Measurements from ENCODE around the gene ALDH4A1. TPM values are rescaled to one million over a fixed set of nuclear protein-coding genes. Genes with fewer than 3 reads are reported as not detected.
A peak's percentile ranks its signal among the peaks of the same experiment; 100 is the strongest.

The ALDH4A1 gene
- total and polyA plus RNA-seq, 2 of the 4 experiments (the other 2 are of a cell fraction): 8.6 to 21.1 TPM

DNA sequence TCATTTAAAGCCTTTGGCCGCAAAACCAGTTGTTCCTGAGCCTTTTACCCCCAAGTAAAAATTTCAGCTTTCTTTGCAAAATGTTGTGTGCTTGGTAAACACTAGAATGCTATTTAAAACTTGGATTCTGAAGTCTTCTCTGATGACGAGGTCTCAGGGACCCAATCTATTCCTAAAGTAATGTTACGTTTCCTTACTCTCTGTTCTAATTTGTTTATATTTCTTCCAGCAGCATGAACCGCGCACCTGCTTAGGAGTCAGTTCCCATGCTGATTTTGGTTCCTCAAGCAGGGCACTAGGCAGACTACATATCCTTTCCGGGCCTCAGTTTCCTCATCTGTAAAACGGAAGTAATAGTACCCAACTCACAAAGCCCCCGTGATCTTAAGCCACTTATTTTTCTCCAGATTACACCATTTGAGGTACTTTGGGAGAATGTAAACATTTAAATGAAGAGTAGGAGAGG lies 969 bp upstream of the ALDH4A1 start:
- H3K4me2 ChIP-seq (ENCODE audit: low read depth, low read length): peak overlapping the region; percentile 75
- peaks cover 2% of the 10 kb centered on the region for H3K4me1 ChIP-seq (ENCODE audit: control insufficient read depth, insufficient read depth, low read length)
- no peak overlapping the region for H2BK120ac ChIP-seq (ENCODE audit: low read depth, low read length)
- peaks cover 6% of the 10 kb centered on the region; the same call in 1 of the 2 replicates for H3K36me3 ChIP-seq (ENCODE audit: control insufficient read depth, insufficient read depth, low read length)
- H3K9me1 ChIP-seq (ENCODE audit: insufficient read depth, low read length): no peaks in the 10 kb centered on the region
- no peaks in the 10 kb centered on the region for H3K27me3 ChIP-seq (ENCODE audit: control insufficient read depth, insufficient read depth, low read length)
- 61% methylated on average over 3 of the region's 8 CpGs; no CpG with 5 or more reads in 1 of the 2 experiments for WGBS, 2 experiments (ENCODE audit: extremely low coverage in 2 of 2, insufficient read length in 1 of 2)
- no peak overlapping the region for H3K14ac ChIP-seq (replicated peaks; ENCODE audit: low read depth, low read length)
- H2BK20ac ChIP-seq (ENCODE audit: low read depth, low read length): no peak overlapping the region
- H3K4me3 ChIP-seq (ENCODE audit: insufficient read depth, low read depth, low read length): peak overlapping the region; percentile 55
- POLR2A ChIA-PET (ENCODE audit: unreplicated experiment): no interaction called here
- DNase-seq (no peak), ATAC-seq (ENCODE audit: low read depth) (no peak)
- H3K18ac ChIP-seq (ENCODE audit: low read depth, low read length): no peak overlapping the region
- dilution Hi-C loops (cut with HindIII; ENCODE audit: low sequenced_read_pairs, unreplicated experiment): no loop called here
- no peak overlapping the region for H2BK5ac ChIP-seq (ENCODE audit: low read depth, low read length, poor library complexity, severe bottlenecking)
- H4K5ac ChIP-seq (ENCODE audit: low read depth, low read length): no peak overlapping the region
- H3K4ac ChIP-seq (ENCODE audit: low read depth, low read length): no peak overlapping the region
- CTCF ChIA-PET: interaction anchor here (3.0 kb wide), 1 partner anchor 9 kb away, joined by 14 read pairs; no protein-coding TSS in a partner anchor
- no TSS peak for BruUV-seq (replicated peaks)
- peaks cover 3% of the 10 kb centered on the region; the same call in 1 of the 2 replicates for H4K20me1 ChIP-seq (ENCODE audit: insufficient read depth, low read length)
- H3K9me3 ChIP-seq (ENCODE audit: control insufficient read depth, insufficient read depth, low read length): no peaks in the 10 kb centered on the region
- no peak overlapping the region for H2BK15ac ChIP-seq (ENCODE audit: low read depth, low read length)
- no peak overlapping the region for H3K27ac ChIP-seq (ENCODE audit: insufficient read depth, low read length)
- no peak overlapping the region for H4K91ac ChIP-seq (ENCODE audit: insufficient read depth, low read depth, low read length)
- in situ Hi-C loops (cut with MboI; ENCODE audit: low sequenced_read_pairs): no loop called here
- peaks cover 0 to 10% of the 10 kb centered on the region in 2 experiments; a peak in 1 of 4 replicates for H3K79me1 ChIP-seq (ENCODE audit: low read depth in 1 of 2, low read length in 2 of 2)
- no peak overlapping the region for H3K9ac ChIP-seq (ENCODE audit: low read depth, low read length)
- no peak overlapping the region for H3K23ac ChIP-seq (ENCODE audit: low read depth, low read length)
- H2AK9ac ChIP-seq (replicated peaks; ENCODE audit: low read depth, low read length, poor library complexity): no peak overlapping the region
- H4K8ac ChIP-seq (ENCODE audit: low read depth in 2 of 2, low read length in 2 of 2): no peak overlapping the region
- H2AFZ ChIP-seq (replicated peaks; ENCODE audit: low read length, poor library complexity): peak overlapping the region; percentile 97
- H2AK5ac ChIP-seq (ENCODE audit: low read depth, low read length): no peak overlapping the region
- intact Hi-C loops (cut with micrococcal nuclease): no loop called here
- TF ChIP-seq MAZ (IDR thresholded peaks at IDR 0.05; ENCODE audit: borderline replicate concordance, low read depth, low read length): no peak
- no peak for TF ChIP-seq SMC3 (IDR thresholded peaks at IDR 0.05; ENCODE audit: low read depth, low read length)
- no peak for TF ChIP-seq POLR2A (IDR thresholded peaks at IDR 0.05; ENCODE audit: low read depth, low read length)
- no peak for TF ChIP-seq RFX5 (IDR thresholded peaks at IDR 0.05; ENCODE audit: low read depth, low read length)
- TF ChIP-seq MXI1 (IDR thresholded peaks at IDR 0.05; ENCODE audit: borderline replicate concordance, low read depth, low read length): no peak
- no peak for TF ChIP-seq RCOR1 (IDR thresholded peaks at IDR 0.05; ENCODE audit: insufficient replicate concordance, low read length)
- no peak for TF ChIP-seq RAD21 (IDR thresholded peaks at IDR 0.05; ENCODE audit: low read length)
- no peak for TF ChIP-seq NFE2L2 (IDR thresholded peaks at IDR 0.05; ENCODE audit: low read depth, low read length)
- TF ChIP-seq, protein P1, sequence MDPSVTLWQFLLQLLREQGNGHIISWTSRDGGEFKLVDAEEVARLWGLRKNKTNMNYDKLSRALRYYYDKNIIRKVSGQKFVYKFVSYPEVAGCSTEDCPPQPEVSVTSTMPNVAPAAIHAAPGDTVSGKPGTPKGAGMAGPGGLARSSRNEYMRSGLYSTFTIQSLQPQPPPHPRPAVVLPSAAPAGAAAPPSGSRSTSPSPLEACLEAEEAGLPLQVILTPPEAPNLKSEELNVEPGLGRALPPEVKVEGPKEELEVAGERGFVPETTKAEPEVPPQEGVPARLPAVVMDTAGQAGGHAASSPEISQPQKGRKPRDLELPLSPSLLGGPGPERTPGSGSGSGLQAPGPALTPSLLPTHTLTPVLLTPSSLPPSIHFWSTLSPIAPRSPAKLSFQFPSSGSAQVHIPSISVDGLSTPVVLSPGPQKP (IDR thresholded peaks at IDR 0.05; ENCODE audit: borderline replicate concordance, low read depth, low read length): no peak
- TF ChIP-seq FOS (IDR thresholded peaks at IDR 0.05; ENCODE audit: low read depth, low read length): no peak
- TF ChIP-seq, protein P2, sequence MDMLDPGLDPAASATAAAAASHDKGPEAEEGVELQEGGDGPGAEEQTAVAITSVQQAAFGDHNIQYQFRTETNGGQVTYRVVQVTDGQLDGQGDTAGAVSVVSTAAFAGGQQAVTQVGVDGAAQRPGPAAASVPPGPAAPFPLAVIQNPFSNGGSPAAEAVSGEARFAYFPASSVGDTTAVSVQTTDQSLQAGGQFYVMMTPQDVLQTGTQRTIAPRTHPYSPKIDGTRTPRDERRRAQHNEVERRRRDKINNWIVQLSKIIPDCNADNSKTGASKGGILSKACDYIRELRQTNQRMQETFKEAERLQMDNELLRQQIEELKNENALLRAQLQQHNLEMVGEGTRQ (IDR thresholded peaks at IDR 0.05; ENCODE audit: low read depth, low read length): no peak
- TF ChIP-seq CHD1 (IDR thresholded peaks at IDR 0.05; ENCODE audit: low read depth, low read length): no peak
- TF ChIP-seq MAFK (IDR thresholded peaks at IDR 0.05; ENCODE audit: low read depth, low read length): no peak
- no peak for TF ChIP-seq CEBPB (IDR thresholded peaks at IDR 0.05; ENCODE audit: low read depth, low read length)
- TF ChIP-seq, protein P3, sequence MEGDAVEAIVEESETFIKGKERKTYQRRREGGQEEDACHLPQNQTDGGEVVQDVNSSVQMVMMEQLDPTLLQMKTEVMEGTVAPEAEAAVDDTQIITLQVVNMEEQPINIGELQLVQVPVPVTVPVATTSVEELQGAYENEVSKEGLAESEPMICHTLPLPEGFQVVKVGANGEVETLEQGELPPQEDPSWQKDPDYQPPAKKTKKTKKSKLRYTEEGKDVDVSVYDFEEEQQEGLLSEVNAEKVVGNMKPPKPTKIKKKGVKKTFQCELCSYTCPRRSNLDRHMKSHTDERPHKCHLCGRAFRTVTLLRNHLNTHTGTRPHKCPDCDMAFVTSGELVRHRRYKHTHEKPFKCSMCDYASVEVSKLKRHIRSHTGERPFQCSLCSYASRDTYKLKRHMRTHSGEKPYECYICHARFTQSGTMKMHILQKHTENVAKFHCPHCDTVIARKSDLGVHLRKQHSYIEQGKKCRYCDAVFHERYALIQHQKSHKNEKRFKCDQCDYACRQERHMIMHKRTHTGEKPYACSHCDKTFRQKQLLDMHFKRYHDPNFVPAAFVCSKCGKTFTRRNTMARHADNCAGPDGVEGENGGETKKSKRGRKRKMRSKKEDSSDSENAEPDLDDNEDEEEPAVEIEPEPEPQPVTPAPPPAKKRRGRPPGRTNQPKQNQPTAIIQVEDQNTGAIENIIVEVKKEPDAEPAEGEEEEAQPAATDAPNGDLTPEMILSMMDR (conservative IDR thresholded peaks at IDR 0.05; ENCODE audit: low read depth, low read length): no peak
- TF ChIP-seq BHLHE40 (IDR thresholded peaks at IDR 0.05; ENCODE audit: low read depth, low read length): no peak
- no peak overlapping the region for H3K56ac ChIP-seq (ENCODE audit: extremely low read depth, insufficient read depth, low read length)
